ENCODE data around the gene CD177. TPM values are rescaled to one million over a fixed set of nuclear protein-coding genes. Genes with fewer than 3 reads are reported as not detected.
"Not testable (repeated sequence)": the region's sequence is repeated elsewhere in the genome, so short reads cannot be mapped to it uniquely, and the experiment has no call there.

CD177 gene
- total and polyA plus RNA-seq, 2 of the 8 experiments (the other 6 are each of a cell fraction or from before 2014, with no cell fraction given), result 3.4 to 10.0 TPM

- H4K8ac ChIP-seq (ENCODE audit: extremely low read depth, insufficient read depth, low read length); H3K27me3 ChIP-seq (replicated peaks in 1 of 4; ENCODE audit: control insufficient read depth in 3 of 4, extremely low read depth in 1 of 4, insufficient read depth in 3 of 4, low read length in 3 of 4); FAIRE-seq: not testable (repeated sequence)
These were observed 26.7 kb upstream of the CD177 start for GRCh38 chr19:43326761-43327160.

DNA sequence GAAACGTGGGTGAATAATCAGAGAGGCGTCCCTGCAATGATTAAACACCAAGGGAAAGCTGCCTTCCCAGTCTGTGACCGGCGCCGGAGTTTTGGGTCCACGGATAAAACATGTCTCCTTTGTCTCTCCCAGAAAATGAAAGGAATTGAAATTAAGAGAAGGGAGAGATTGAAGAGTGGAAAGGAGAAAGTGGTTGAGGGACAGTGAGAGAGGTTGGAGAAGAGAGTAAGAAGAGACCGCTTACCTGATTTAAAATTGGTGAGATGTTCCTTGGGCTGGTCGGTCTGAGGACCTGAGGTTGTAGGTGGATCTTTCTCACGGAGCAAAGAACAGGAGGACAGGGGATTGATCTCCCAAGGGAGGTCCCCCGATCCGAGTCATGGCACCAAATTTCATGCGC, 24.9 kb upstream of the CD177 start:
- H3K9ac ChIP-seq (replicated peaks in 1 of 4; ENCODE audit: extremely low read depth in 1 of 4, low read depth in 3 of 4, low read length in 3 of 4); H2BK120ac ChIP-seq (replicated peaks; ENCODE audit: low read depth, low read length); H3K23ac ChIP-seq (ENCODE audit: insufficient read length); FAIRE-seq; POLR2A ChIA-PET (ENCODE audit: partially characterized antibody); H3K14ac ChIP-seq (ENCODE audit: insufficient read length); H2BK15ac ChIP-seq (ENCODE audit: low read length); H3K18ac ChIP-seq (ENCODE audit: extremely low read depth, low read length); H3K4ac ChIP-seq (replicated peaks; ENCODE audit: insufficient read length, low read depth, low read length); H2BK12ac ChIP-seq (ENCODE audit: low read depth, low read length); H3K36me3 ChIP-seq (ENCODE audit: control insufficient read depth in 2 of 4, insufficient read depth in 4 of 4, low read length in 3 of 4); H3K27ac ChIP-seq (ENCODE audit: low read depth, low read length); DNase-seq (ENCODE audit: low read depth in 1 of 2, low spot score in 2 of 2); H4K20me1 ChIP-seq (replicated peaks in 1 of 2; ENCODE audit: control insufficient read depth in 1 of 2, insufficient read depth in 2 of 2, low read length in 2 of 2); H2AK5ac ChIP-seq (ENCODE audit: low read depth, low read length); H3K23me2 ChIP-seq (ENCODE audit: low read depth, low read length); H3K56ac ChIP-seq (replicated peaks; ENCODE audit: insufficient read length, low read depth, low read length); H3K4me3 ChIP-seq (ENCODE audit: extremely low read depth in 1 of 4, insufficient read depth in 2 of 4, low read depth in 3 of 4, low read length in 4 of 4); H4K8ac ChIP-seq (ENCODE audit: extremely low read depth, insufficient read depth, low read length); H2BK5ac ChIP-seq (ENCODE audit: low read depth, low read length); H2BK20ac ChIP-seq (ENCODE audit: low read length); H3K79me2 ChIP-seq (ENCODE audit: control insufficient read depth in 1 of 2, insufficient read depth in 2 of 2, low read length in 2 of 2); H3K79me1 ChIP-seq (ENCODE audit: low read depth, low read length); H4K91ac ChIP-seq (replicated peaks; ENCODE audit: insufficient read length, low read length); H3K4me2 ChIP-seq (ENCODE audit: insufficient read depth in 1 of 2, low read depth in 2 of 2, low read length in 2 of 2); CTCF ChIA-PET (ENCODE audit: partially characterized antibody); H3K27me3 ChIP-seq (replicated peaks in 1 of 4; ENCODE audit: control insufficient read depth in 3 of 4, extremely low read depth in 1 of 4, insufficient read depth in 3 of 4, low read length in 3 of 4); H2AFZ ChIP-seq (ENCODE audit: low read length); H4K5ac ChIP-seq (ENCODE audit: insufficient read length, low read depth, low read length): not testable (repeated sequence)
- 96% methylated on average over 5 of the region's 12 CpGs; no CpG with 5 or more reads in 1 of the 2 experiments for WGBS, 2 experiments (ENCODE audit: extremely low coverage in 1 of 2, insufficient coverage in 1 of 2, insufficient read length in 1 of 2, insufficient replicate concordance in 2 of 2, low coverage in 1 of 2, low lambda C conversion rate in 2 of 2, missing lambda C conversion rate in 1 of 2)
- Histone ChIP-seq H3K9me3 (ENCODE audit: insufficient read depth in 2 of 2, low read depth in 1 of 2, low read length in 1 of 2) (peaks cover 13 to 16% of the 10 kb centered on the region in 2 experiments), H3K4me1 (replicated peaks in 1 of 4; ENCODE audit: control insufficient read depth in 3 of 4, insufficient read depth in 4 of 4, low read length in 3 of 4) (peaks cover 5 to 15% (median 11%) of the 10 kb centered on the region in 4 experiments)

More at GRCh38 chr19:43326761-43327160, 26.7 kb upstream of the CD177 start:
- H3K4me3 ChIP-seq (ENCODE audit: extremely low read depth in 1 of 4, insufficient read depth in 2 of 4, low read depth in 3 of 4, low read length in 4 of 4); H2BK12ac ChIP-seq (ENCODE audit: low read depth, low read length); CTCF ChIA-PET (ENCODE audit: partially characterized antibody); H3K18ac ChIP-seq (ENCODE audit: extremely low read depth, low read length); H3K23me2 ChIP-seq (ENCODE audit: low read depth, low read length); H3K4ac ChIP-seq (replicated peaks; ENCODE audit: insufficient read length, low read depth, low read length); H3K56ac ChIP-seq (replicated peaks; ENCODE audit: insufficient read length, low read depth, low read length); H3K36me3 ChIP-seq (ENCODE audit: control insufficient read depth in 2 of 4, insufficient read depth in 4 of 4, low read length in 3 of 4); H2BK5ac ChIP-seq (ENCODE audit: low read depth, low read length); H3K14ac ChIP-seq (ENCODE audit: insufficient read length); H2BK20ac ChIP-seq (ENCODE audit: low read length); DNase-seq (ENCODE audit: low read depth in 1 of 2, low spot score in 2 of 2); H2AK5ac ChIP-seq (ENCODE audit: low read depth, low read length); H3K9ac ChIP-seq (replicated peaks in 1 of 4; ENCODE audit: extremely low read depth in 1 of 4, low read depth in 3 of 4, low read length in 3 of 4); H3K4me2 ChIP-seq (ENCODE audit: insufficient read depth in 1 of 2, low read depth in 2 of 2, low read length in 2 of 2); H2BK15ac ChIP-seq (ENCODE audit: low read length); H3K27ac ChIP-seq (ENCODE audit: low read depth, low read length); H2AFZ ChIP-seq (ENCODE audit: low read length); H3K23ac ChIP-seq (ENCODE audit: insufficient read length); H3K79me2 ChIP-seq (ENCODE audit: control insufficient read depth in 1 of 2, insufficient read depth in 2 of 2, low read length in 2 of 2); H4K5ac ChIP-seq (ENCODE audit: insufficient read length, low read depth, low read length); H3K4me1 ChIP-seq (replicated peaks in 1 of 4; ENCODE audit: control insufficient read depth in 3 of 4, insufficient read depth in 4 of 4, low read length in 3 of 4); H3K79me1 ChIP-seq (ENCODE audit: low read depth, low read length); H4K91ac ChIP-seq (replicated peaks; ENCODE audit: insufficient read length, low read length); H4K20me1 ChIP-seq (replicated peaks in 1 of 2; ENCODE audit: control insufficient read depth in 1 of 2, insufficient read depth in 2 of 2, low read length in 2 of 2); POLR2A ChIA-PET (ENCODE audit: partially characterized antibody); H2BK120ac ChIP-seq (replicated peaks; ENCODE audit: low read depth, low read length): not testable (repeated sequence)
- peaks cover 13 to 16% of the 10 kb centered on the region in 2 experiments for H3K9me3 ChIP-seq (ENCODE audit: insufficient read depth in 2 of 2, low read depth in 1 of 2, low read length in 1 of 2)
- WGBS, 2 experiments (ENCODE audit: extremely low coverage in 1 of 2, insufficient coverage in 1 of 2, insufficient read length in 1 of 2, insufficient replicate concordance in 2 of 2, low coverage in 1 of 2, low lambda C conversion rate in 2 of 2, missing lambda C conversion rate in 1 of 2), result 81% methylated on average over 8 of the region's 11 CpGs; no CpG with 5 or more reads in 1 of the 2 experiments
